PFSK-1 (cell line): ENCODE results near the gene SLC2A14.
"Not testable (repeated sequence)": the region's sequence is repeated elsewhere in the genome, so short reads cannot be mapped to it uniquely, and the experiment has no call there.

Experiments
- FOXP2 ChIP-seq: optimal IDR thresholded peaks from 2 replicates; pipeline ENCODE3; 2011; ENCODE audit warnings: borderline replicate concordance, control low read depth, inconsistent platforms; ENCODE audit not compliant: insufficient read depth; ENCODE audit errors: extremely low read length, extremely low read depth
- POLR2AphosphoS5 ChIP-seq: IDR thresholded peaks from 2 replicates; pipeline ENCODE4 v1.6.1; 2012; ENCODE audit warnings: low read depth, mild to moderate bottlenecking, control low read depth, low read length, moderate library complexity
- SIN3A ChIP-seq: IDR thresholded peaks from 2 replicates; pipeline ENCODE4 v1.6.1; 2012; ENCODE audit warnings: mild to moderate bottlenecking, low read length, moderate library complexity, borderline replicate concordance; ENCODE audit not compliant: insufficient read depth
- TAF1 ChIP-seq: IDR thresholded peaks from 2 replicates; pipeline ENCODE4 v1.6.1; 2012; ENCODE audit warnings: low read length, control low read depth, borderline replicate concordance; ENCODE audit not compliant: insufficient read depth
- TF ChIP-seq, protein P1 (sequence below), 2 experiments: IDR thresholded peaks; 2 replicates each; pipeline versions ENCODE4 v1.6.1 to v1.8.0; 2011 to 2012; ENCODE audit warnings: low read depth in 2 of 2, low read length in 2 of 2, control low read depth in 1 of 2, inconsistent platforms in 1 of 2, mild to moderate bottlenecking in 1 of 2, moderate library complexity in 1 of 2; ENCODE audit not compliant: insufficient read depth in 1 of 2

Gene SLC2A14

DNA sequence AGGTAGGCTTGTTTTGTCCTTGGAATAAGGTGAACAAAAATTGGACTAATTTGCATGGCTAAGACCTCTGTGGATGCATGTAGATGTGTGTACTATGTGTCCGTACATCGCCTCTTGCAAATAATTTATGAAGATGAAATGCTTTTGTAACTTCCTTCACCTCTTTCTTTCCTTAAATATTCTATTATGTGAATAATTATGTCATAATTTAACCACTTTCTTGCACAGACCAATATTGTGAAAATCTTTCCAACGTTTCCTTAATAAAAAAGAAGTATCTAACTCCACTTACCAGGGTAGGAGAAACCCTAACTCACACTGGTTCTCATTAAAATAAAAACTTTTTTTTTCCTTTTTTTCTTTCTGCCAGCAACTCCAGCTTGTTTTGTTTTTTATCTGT is 79.5 kb downstream of the SLC2A14 start:
- TF ChIP-seq TAF1 (no peak), POLR2AphosphoS5 (no peak), FOXP2 (no peak), SIN3A (no peak)
- TF ChIP-seq, protein P1, sequence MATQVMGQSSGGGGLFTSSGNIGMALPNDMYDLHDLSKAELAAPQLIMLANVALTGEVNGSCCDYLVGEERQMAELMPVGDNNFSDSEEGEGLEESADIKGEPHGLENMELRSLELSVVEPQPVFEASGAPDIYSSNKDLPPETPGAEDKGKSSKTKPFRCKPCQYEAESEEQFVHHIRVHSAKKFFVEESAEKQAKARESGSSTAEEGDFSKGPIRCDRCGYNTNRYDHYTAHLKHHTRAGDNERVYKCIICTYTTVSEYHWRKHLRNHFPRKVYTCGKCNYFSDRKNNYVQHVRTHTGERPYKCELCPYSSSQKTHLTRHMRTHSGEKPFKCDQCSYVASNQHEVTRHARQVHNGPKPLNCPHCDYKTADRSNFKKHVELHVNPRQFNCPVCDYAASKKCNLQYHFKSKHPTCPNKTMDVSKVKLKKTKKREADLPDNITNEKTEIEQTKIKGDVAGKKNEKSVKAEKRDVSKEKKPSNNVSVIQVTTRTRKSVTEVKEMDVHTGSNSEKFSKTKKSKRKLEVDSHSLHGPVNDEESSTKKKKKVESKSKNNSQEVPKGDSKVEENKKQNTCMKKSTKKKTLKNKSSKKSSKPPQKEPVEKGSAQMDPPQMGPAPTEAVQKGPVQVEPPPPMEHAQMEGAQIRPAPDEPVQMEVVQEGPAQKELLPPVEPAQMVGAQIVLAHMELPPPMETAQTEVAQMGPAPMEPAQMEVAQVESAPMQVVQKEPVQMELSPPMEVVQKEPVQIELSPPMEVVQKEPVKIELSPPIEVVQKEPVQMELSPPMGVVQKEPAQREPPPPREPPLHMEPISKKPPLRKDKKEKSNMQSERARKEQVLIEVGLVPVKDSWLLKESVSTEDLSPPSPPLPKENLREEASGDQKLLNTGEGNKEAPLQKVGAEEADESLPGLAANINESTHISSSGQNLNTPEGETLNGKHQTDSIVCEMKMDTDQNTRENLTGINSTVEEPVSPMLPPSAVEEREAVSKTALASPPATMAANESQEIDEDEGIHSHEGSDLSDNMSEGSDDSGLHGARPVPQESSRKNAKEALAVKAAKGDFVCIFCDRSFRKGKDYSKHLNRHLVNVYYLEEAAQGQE (IDR thresholded peaks at IDR 0.05; ENCODE audit: insufficient read depth in 1 of 2, low read depth in 2 of 2, low read length in 2 of 2) = no peak

DNA sequence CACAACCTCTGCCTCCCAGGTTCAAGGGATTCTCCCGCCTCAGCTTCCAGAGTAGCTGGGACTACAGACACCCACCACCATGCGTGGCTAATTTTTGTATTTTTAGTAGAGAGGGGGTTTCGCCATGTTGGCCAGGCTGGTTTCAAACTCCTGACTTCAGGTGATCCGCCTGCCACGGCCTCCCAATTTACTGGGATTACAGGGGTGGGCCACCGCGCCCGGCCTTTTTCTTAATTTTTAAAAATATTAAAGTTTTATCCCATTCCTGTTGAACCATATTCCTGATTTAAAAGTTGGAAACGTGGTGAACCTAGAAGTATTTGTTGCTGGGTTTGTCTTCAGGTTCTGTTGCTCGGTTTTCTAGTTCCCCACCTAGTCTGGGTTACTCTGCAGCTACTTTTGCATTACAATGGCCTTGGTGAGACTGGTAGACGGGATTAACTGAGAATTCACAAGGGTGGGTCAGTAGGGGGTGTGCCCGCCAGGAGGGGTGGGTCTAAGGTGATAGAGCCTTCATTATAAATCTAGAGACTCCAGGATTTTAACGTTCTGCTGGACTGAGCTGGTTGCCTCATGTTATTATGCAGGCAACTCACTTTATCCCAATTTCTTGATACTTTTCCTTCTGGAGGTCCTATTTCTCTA is 83.7 kb downstream of the SLC2A14 start, which contains the start of gene NANOG:
TSS of gene NANOG (plus strand) at position 519 of the 645 bp plus-strand sequence. CDS start 213 bp downstream, outside the sequence.
- not testable (repeated sequence) for TF ChIP-seq POLR2AphosphoS5, FOXP2, TAF1

DNA sequence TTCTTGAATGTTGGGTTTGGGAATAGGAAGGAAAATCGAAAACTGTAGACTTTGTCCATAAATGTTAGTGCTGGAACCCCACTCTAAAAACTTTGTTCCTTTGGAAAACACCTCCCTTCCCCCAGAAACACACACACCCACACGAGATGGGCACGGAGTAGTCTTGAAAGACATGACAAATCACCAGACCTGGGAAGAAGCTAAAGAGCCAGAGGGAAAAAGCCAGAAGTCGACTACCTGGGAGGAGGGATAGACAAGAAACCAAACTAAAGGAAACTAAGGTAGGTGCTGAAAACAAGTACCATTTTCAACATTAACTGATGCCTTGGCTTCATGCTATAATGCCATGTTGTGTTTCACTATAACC is 84.4 kb downstream of the SLC2A14 start:
- TF ChIP-seq SIN3A (no peak), TAF1 (no peak), POLR2AphosphoS5 (no peak), FOXP2 (no peak)
- TF ChIP-seq, protein P1 (IDR thresholded peaks at IDR 0.05; ENCODE audit: insufficient read depth in 1 of 2, low read depth in 2 of 2, low read length in 2 of 2) = no peak

DNA sequence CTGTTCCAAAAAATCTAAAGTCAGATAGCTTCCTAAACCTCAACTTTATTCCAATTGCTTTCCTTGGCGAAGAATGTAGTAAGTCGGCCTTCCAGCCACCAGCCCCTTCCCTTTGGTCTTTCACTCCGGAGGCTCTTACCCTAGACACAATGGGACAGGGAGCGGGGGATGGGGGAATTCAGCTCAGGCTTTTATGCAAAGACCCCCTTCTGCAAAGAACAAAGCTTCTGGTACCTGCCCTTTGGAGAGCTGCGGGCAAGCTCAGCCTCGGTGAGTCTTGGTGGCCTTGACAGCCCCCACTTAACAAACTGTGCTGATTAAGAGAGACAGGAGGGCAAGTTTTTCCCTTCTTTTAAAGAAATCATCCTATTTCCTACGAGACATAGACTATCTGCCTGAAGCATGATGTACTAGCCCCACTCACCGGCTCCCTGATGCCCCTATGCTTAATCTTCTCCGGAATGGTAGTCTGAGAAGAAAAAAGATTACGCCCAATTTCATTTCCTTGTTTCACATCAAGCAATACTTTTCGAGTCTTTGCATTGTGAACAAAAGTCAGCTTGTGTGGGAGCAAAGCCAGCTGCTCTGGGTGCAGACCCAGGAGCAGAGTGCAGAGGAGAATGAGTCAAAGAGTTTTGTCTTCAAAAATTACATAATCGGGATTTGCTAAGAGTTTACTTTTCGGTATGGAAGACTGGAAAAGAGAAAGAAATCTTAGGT is 85.0 kb downstream of the SLC2A14 start:
- no peak for TF ChIP-seq SIN3A
- TF ChIP-seq FOXP2 = no peak
- no peak for TF ChIP-seq TAF1
- TF ChIP-seq, protein P1 (IDR thresholded peaks at IDR 0.05; ENCODE audit: insufficient read depth in 1 of 2, low read depth in 2 of 2, low read length in 2 of 2) = no peak
- no peak for TF ChIP-seq POLR2AphosphoS5

DNA sequence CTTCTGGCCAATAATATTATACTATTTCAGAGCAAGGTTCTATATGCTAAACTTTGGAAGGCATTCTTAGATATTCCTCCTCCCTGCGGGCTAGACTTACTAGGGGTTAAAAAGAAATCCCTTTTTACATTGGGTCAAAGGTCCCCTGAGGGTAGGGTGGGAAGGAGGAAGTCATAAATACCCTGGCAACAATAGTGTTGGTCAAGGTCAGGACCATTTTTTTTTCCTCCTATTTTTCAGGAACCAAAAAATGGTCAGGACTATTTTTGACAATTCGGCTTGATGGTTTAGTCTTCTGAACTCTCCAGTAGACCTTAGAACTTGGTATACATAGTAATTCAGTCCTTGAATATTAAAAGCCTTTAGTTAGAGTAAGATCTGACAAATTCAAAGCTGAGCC is 88.0 kb downstream of the SLC2A14 start:
- no peak for TF ChIP-seq POLR2AphosphoS5
- TF ChIP-seq, protein P1 (IDR thresholded peaks at IDR 0.05; ENCODE audit: insufficient read depth in 1 of 2, low read depth in 2 of 2, low read length in 2 of 2) = no peak
- TF ChIP-seq FOXP2 = no peak
- no peak for TF ChIP-seq SIN3A
- TF ChIP-seq TAF1 = no peak
